Activated CD8-positive, alpha-beta T cell treated with anti-CD3 and anti-CD28 coated beads for 36 hours (primary cell): ENCODE measurements around the gene CD2. TPM values are rescaled to one million over a fixed set of nuclear protein-coding genes. Genes with fewer than 3 reads are reported as not detected.

Experiments
- ATAC-seq: fragments of 200-7000 bp; cut with Tn5 transposase; one replicate; pipeline ENCODE4 v1.10.0; 2021; ENCODE audit warnings: mild to moderate bottlenecking, moderate library complexity
- CTCF ChIA-PET: fragments of 350-600 bp; sonication (Branson Sonifier 250); formaldehyde crosslinking; loops from one replicate; lab custom pipeline; 2021; ENCODE audit warnings: antibody characterized with exemption; lab: Charles Lee
- POLR2A ChIA-PET: fragments of 350-600 bp; sonication (Branson Sonifier 250); formaldehyde crosslinking; loops from one replicate; lab custom pipeline; 2021; ENCODE audit warnings: antibody characterized with exemption; lab: Charles Lee
- DNase-seq: peaks from one replicate; pipeline ENCODE4 v3.0.0-alpha.2; 2020
- H3K27ac Mint-ChIP-seq: one replicate; pipeline ENCODE4 v1.8.0; 2021; ENCODE audit warnings: mild to moderate bottlenecking, mixed read lengths
- H3K27me3 Mint-ChIP-seq: one replicate; pipeline ENCODE4 v1.8.0; 2021; ENCODE audit warnings: mixed read lengths
- H3K36me3 Mint-ChIP-seq: one replicate; pipeline ENCODE4 v1.8.0; 2021; ENCODE audit warnings: low read depth, mixed read lengths
- H3K4me1 Mint-ChIP-seq: one replicate; pipeline ENCODE4 v1.8.0; 2021; ENCODE audit warnings: low read depth, mixed read lengths
- H3K4me3 Mint-ChIP-seq: one replicate; pipeline ENCODE4 v1.8.0; 2021; ENCODE audit warnings: mild to moderate bottlenecking, moderate library complexity, mixed read lengths
- H3K9me3 Mint-ChIP-seq: one replicate; pipeline ENCODE4 v1.8.0; 2021; ENCODE audit warnings: mixed read lengths
- intact Hi-C: fragments of 100-400 bp; cut with micrococcal nuclease; formaldehyde crosslinking; loops from one replicate; pipeline ENCODE4 v1.10.0; 2022
- total RNA-seq, 2 experiments: library from RNA; stranded (reverse); gene quantifications; one replicate each; pipeline ENCODE4 v1.2.3, GENCODE V29; 2021
- TF ChIP-seq, protein P1 (sequence below): fragments of 200-600 bp; IDR thresholded peaks from one replicate; pipeline ENCODE4 v1.8.0; 2022; ENCODE audit warnings: antibody characterized with exemption, mild to moderate bottlenecking

CD2 gene
- total RNA-seq, 2 experiments from 2014 or later: 217 to 220 TPM

- CTCF ChIA-PET: interaction anchor here (0.6 to 4.3 kb wide), 9 partner anchors 10 to 201 kb away, joined by 3 to 32 read pairs (median 4); no protein-coding TSS in a partner anchor
- Mint-ChIP-seq H3K4me3 (no peak overlapping the region), H3K36me3 (no peaks in the 10 kb centered on the region), H3K27me3 (no peaks in the 10 kb centered on the region), H3K4me1 (peaks cover 42% of the 10 kb centered on the region), H3K27ac (no peak overlapping the region), H3K9me3 (no peaks in the 10 kb centered on the region)
- POLR2A ChIA-PET: interaction anchor here (0.6 to 2.2 kb wide), 8 partner anchors 9 to 326 kb away, joined by 3 to 12 read pairs (median 4); partner anchors contain the start of genes CD2 and TTF2
- TF ChIP-seq, protein P1, sequence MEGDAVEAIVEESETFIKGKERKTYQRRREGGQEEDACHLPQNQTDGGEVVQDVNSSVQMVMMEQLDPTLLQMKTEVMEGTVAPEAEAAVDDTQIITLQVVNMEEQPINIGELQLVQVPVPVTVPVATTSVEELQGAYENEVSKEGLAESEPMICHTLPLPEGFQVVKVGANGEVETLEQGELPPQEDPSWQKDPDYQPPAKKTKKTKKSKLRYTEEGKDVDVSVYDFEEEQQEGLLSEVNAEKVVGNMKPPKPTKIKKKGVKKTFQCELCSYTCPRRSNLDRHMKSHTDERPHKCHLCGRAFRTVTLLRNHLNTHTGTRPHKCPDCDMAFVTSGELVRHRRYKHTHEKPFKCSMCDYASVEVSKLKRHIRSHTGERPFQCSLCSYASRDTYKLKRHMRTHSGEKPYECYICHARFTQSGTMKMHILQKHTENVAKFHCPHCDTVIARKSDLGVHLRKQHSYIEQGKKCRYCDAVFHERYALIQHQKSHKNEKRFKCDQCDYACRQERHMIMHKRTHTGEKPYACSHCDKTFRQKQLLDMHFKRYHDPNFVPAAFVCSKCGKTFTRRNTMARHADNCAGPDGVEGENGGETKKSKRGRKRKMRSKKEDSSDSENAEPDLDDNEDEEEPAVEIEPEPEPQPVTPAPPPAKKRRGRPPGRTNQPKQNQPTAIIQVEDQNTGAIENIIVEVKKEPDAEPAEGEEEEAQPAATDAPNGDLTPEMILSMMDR: no peak
- DNase-seq (no peak), ATAC-seq (no peak)
- intact Hi-C loops: no loop called here
These were observed 20.5 kb upstream of the CD2 start for GRCh38 chr1:116733476-116734365.

DNA sequence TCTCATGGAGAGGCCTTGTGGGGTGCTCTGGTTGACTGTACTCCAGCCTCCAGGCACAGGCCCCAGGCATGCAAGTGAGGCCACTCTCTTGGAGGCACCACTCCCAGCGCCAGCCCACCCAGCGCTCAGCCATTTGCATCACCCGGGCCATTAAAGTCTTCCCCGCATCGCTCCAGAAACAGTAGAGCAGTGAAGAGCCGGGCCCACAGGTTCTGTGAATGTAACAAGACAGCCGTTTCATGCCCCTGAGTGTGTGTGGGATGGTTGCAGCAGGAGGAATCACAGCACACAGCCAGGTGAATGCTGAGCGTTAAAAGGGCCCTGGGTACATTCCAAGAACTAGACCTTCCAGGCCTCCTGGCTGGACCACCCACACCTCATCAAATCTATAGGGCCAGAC is 19.0 kb upstream of the CD2 start:
- CTCF ChIA-PET: interaction anchor here (4.3 kb wide), 1 partner anchor 12 kb away, joined by 32 read pairs; no protein-coding TSS in a partner anchor
- DNase-seq (no peak), ATAC-seq (no peak)
- H3K4me3 Mint-ChIP-seq: no peak overlapping the region
- peaks cover 56% of the 10 kb centered on the region for H3K4me1 Mint-ChIP-seq
- H3K9me3 Mint-ChIP-seq: peaks cover 3% of the 10 kb centered on the region
- peaks cover 5% of the 10 kb centered on the region for H3K36me3 Mint-ChIP-seq
- H3K27me3 Mint-ChIP-seq: no peaks in the 10 kb centered on the region
- POLR2A ChIA-PET: interaction anchor here (1.2 to 2.2 kb wide), 3 partner anchors 11 to 28 kb away, joined by 3 to 12 read pairs (median 5); no protein-coding TSS in a partner anchor
- TF ChIP-seq, protein P1: no peak
- intact Hi-C loops: no loop called here
- peak overlapping the region; percentile 100 for H3K27ac Mint-ChIP-seq

- POLR2A ChIA-PET: interaction anchor here (0.8 to 23.7 kb wide), 27 partner anchors 9 to 323 kb away, joined by 3 to 850 read pairs (median 4); partner anchors contain the start of genes CD2 and TTF2
- H3K4me1 Mint-ChIP-seq: peaks cover 68% of the 10 kb centered on the region
- TF ChIP-seq, protein P1: peak; percentile 91
- H3K9me3 Mint-ChIP-seq: peaks cover 12% of the 10 kb centered on the region
- intact Hi-C loops: loop anchor here (1.0 kb wide), 1 partner anchor 80 kb away; no protein-coding TSS in a partner anchor
- H3K4me3 Mint-ChIP-seq: peak overlapping the region; percentile 76
- H3K36me3 Mint-ChIP-seq: peaks cover 16% of the 10 kb centered on the region
- CTCF ChIA-PET: interaction anchor here (0.7 to 7.0 kb wide), 36 partner anchors 10 to 356 kb away, joined by 3 to 114 read pairs (median 7); partner anchors contain the start of genes CD2 and TTF2
- peak overlapping the region; percentile 100 for H3K27ac Mint-ChIP-seq
- H3K27me3 Mint-ChIP-seq: no peaks in the 10 kb centered on the region
- peak; percentile 60 for ATAC-seq
- DNase-seq: peak; percentile 86
These were observed 17.0 kb upstream of the CD2 start for GRCh38 chr1:116737020-116737854.

- ATAC-seq: peak; percentile 57
- peaks cover 18% of the 10 kb centered on the region for H3K36me3 Mint-ChIP-seq
- H3K4me1 Mint-ChIP-seq: peaks cover 68% of the 10 kb centered on the region
- ChIA-PET POLR2A (interaction anchor here (0.8 to 23.7 kb wide), 28 partner anchors 10 to 322 kb away, joined by 3 to 850 read pairs (median 4); partner anchors contain the start of genes CD2 and TTF2), CTCF (interaction anchor here (0.7 to 7.0 kb wide), 39 partner anchors 9 to 356 kb away, joined by 3 to 114 read pairs (median 6); partner anchors contain the start of genes CD2 and TTF2)
- peak; percentile 66 for DNase-seq
- TF ChIP-seq, protein P1: no peak
- no peaks in the 10 kb centered on the region for H3K27me3 Mint-ChIP-seq
- H3K4me3 Mint-ChIP-seq: peak overlapping the region; percentile 76
- peak overlapping the region; percentile 100 for H3K27ac Mint-ChIP-seq
- intact Hi-C loops: loop anchor here (1.0 to 2.0 kb wide), 4 partner anchors 16 to 323 kb away; partner anchors contain the start of genes CD2 and TTF2
- H3K9me3 Mint-ChIP-seq: peaks cover 14% of the 10 kb centered on the region
These were observed 16.3 kb upstream of the CD2 start for GRCh38 chr1:116737855-116738321.
